Endothelial cell of umbilical vein (primary cell): ENCODE measurements around the gene RYR2. TPM values are rescaled to one million over a fixed set of nuclear protein-coding genes. Genes with fewer than 3 reads are reported as not detected.

Experiments
- BruUV-seq: library from RNA; stranded (reverse); fragments of 400-500 nt; replicated peaks from 2 replicates; lab custom pipeline; 2021; lab: Mats Ljungman, UMichigan
- CTCF ChIA-PET: fragments of 300-600, 350-600 bp; sonication (Branson Sonifier 250); formaldehyde crosslinking; loops from one replicate; lab custom pipeline; 2021; ENCODE audit warnings: antibody characterized with exemption, inconsistent platforms; lab: Charles Lee
- POLR2A ChIA-PET: fragments of 300-600, 350-600 bp; sonication (Branson Sonifier 250); formaldehyde crosslinking; loops from one replicate; lab custom pipeline; 2021; ENCODE audit warnings: antibody characterized with exemption, inconsistent platforms; lab: Charles Lee
- DNase-seq: peaks from one replicate; pipeline ENCODE4 v3.0.0-alpha.2; 2011; ENCODE audit warnings: low read depth, low spot score
- FAIRE-seq: peaks from 2 replicates; lab custom pipeline; 2011; peaks lifted over from hg19 to GRCh38; lab: Jason Lieb, UNC
- H2AFZ ChIP-seq: 2 replicates; pipeline ENCODE4 v1.6.0; 2012; ENCODE audit warnings: low read depth, low read length, control low read depth, inconsistent platforms
- H3K27ac ChIP-seq: 2 replicates; pipeline ENCODE4 v1.5.1; 2011; ENCODE audit warnings: low read depth, mild to moderate bottlenecking, control low read depth, low read length, moderate library complexity; ENCODE audit not compliant: insufficient read depth
- H3K27me3 ChIP-seq, 2 experiments: 2 replicates each; pipeline versions ENCODE4 v1.6.0 to v1.6.1; 2011; ENCODE audit warnings: low read length in 2 of 2, mixed read lengths in 1 of 2; ENCODE audit not compliant: control insufficient read depth in 2 of 2, insufficient read depth in 2 of 2
- H3K36me3 ChIP-seq, 2 experiments: 2 replicates in 1 of 2; 3 replicates in 1 of 2; pipeline ENCODE4 v1.5.1; 2011; ENCODE audit warnings: low read length in 2 of 2, mild to moderate bottlenecking in 1 of 2, moderate library complexity in 1 of 2; ENCODE audit not compliant: control insufficient read depth in 2 of 2, insufficient read depth in 2 of 2; ENCODE audit errors: extremely low read depth in 1 of 2
- H3K4me1 ChIP-seq: 3 replicates; pipeline ENCODE4 v1.5.1; 2011; ENCODE audit warnings: mild to moderate bottlenecking, low read length; ENCODE audit not compliant: control insufficient read depth, insufficient read depth; ENCODE audit errors: extremely low read depth
- H3K4me2 ChIP-seq: 2 replicates; pipeline ENCODE4 v1.6.1; 2011; ENCODE audit warnings: low read length, control low read depth, mixed read lengths; ENCODE audit not compliant: insufficient read depth
- H3K4me3 ChIP-seq, 3 experiments: fragments of 200-600 bp in 1 of 3; sonication (generic), shearing (Covaris generic) in 1 of 3; replicated peaks in 1 of 3; 2 replicates each; pipeline ENCODE4 v1.5.1; 2011 to 2016; ENCODE audit warnings: control low read depth in 3 of 3, low read length in 3 of 3, mild to moderate bottlenecking in 2 of 3, inconsistent platforms in 1 of 3, low read depth in 1 of 3, moderate library complexity in 1 of 3; ENCODE audit not compliant: insufficient read depth in 1 of 3
- H3K79me2 ChIP-seq: 2 replicates; pipeline ENCODE4 v1.6.0; 2012; ENCODE audit warnings: low read length, inconsistent platforms; ENCODE audit not compliant: control insufficient read depth, insufficient read depth
- H3K9ac ChIP-seq: replicated peaks from 2 replicates; pipeline ENCODE3; 2011; ENCODE audit warnings: low read length, control low read depth; ENCODE audit not compliant: insufficient read depth; ENCODE audit errors: extremely low read depth
- H3K9me1 ChIP-seq: replicated peaks from 3 replicates; pipeline ENCODE4 v1.6.0; 2011; ENCODE audit warnings: mild to moderate bottlenecking, low read length; ENCODE audit not compliant: control insufficient read depth, insufficient read depth; ENCODE audit errors: extremely low read depth
- H3K9me3 ChIP-seq: replicated peaks from 2 replicates; pipeline ENCODE4 v1.5.1; 2012; ENCODE audit warnings: low read length, inconsistent platforms; ENCODE audit not compliant: control insufficient read depth, insufficient read depth
- H4K20me1 ChIP-seq: replicated peaks from 2 replicates; pipeline ENCODE3; 2011; ENCODE audit warnings: mild to moderate bottlenecking, low read length; ENCODE audit not compliant: control insufficient read depth, insufficient read depth; ENCODE audit errors: extremely low read depth
- FOS ChIP-seq: IDR thresholded peaks from 2 replicates; pipeline ENCODE4 v1.6.1; 2011; ENCODE audit warnings: mild to moderate bottlenecking, low read length, moderate library complexity, borderline replicate concordance; ENCODE audit not compliant: insufficient read depth
- GATA2 ChIP-seq: IDR thresholded peaks from 2 replicates; pipeline ENCODE4 v1.7.0; 2011; ENCODE audit warnings: low read depth, mild to moderate bottlenecking, moderate library complexity, mixed read lengths, low read length; ENCODE audit not compliant: insufficient read length, insufficient read depth
- JUN ChIP-seq: IDR thresholded peaks from 2 replicates; pipeline ENCODE4 v1.6.1; 2011; ENCODE audit warnings: borderline replicate concordance, low read depth; ENCODE audit not compliant: insufficient read length, insufficient read depth
- POLR2AphosphoS5 ChIP-seq: IDR thresholded peaks from 2 replicates; pipeline ENCODE4 v1.6.1; 2012; ENCODE audit warnings: low read depth, mild to moderate bottlenecking, control low read depth, low read length, moderate library complexity; ENCODE audit not compliant: insufficient read depth
- dilution Hi-C: fragments of 300-500 bp; cut with MboI; formaldehyde crosslinking; loops from one replicate; pipeline ENCODE4 v1.15.0; 2019; ENCODE audit warnings: low sequenced_read_pairs; ENCODE audit not compliant: extremely low pct_ligation_motif_present
- intact Hi-C: fragments of 100-400 bp; cut with micrococcal nuclease; formaldehyde crosslinking; loops from one replicate; pipeline ENCODE4 v1.10.0; 2022
- polyA plus RNA-seq, 4 experiments: library from polyadenylated mRNA; depleted of rRNA in 3 of 4; stranded (reverse) in 3 of 4; unstranded in 1 of 4; fragments of >200 nt; gene quantifications; 2 replicates each; pipeline versions ENCODE4 v1.2.1 to v1.2.3, GENCODE V29; 2011 to 2012; ENCODE audit warnings: missing spikeins in 1 of 4
- total RNA-seq: library from RNA; stranded (reverse); gene quantifications from 2 replicates; pipeline ENCODE4 v1.2.3, GENCODE V29; 2021
- TF ChIP-seq, protein P1 (sequence below): IDR thresholded peaks from 2 replicates; pipeline ENCODE4 v1.6.1; 2011; ENCODE audit not compliant: insufficient read depth, insufficient read length

The RYR2 gene
- total and polyA plus RNA-seq, 2 donors (not counting 3 experiments of a cell fraction or from before 2014, with no cell fraction given): not detected

DNA sequence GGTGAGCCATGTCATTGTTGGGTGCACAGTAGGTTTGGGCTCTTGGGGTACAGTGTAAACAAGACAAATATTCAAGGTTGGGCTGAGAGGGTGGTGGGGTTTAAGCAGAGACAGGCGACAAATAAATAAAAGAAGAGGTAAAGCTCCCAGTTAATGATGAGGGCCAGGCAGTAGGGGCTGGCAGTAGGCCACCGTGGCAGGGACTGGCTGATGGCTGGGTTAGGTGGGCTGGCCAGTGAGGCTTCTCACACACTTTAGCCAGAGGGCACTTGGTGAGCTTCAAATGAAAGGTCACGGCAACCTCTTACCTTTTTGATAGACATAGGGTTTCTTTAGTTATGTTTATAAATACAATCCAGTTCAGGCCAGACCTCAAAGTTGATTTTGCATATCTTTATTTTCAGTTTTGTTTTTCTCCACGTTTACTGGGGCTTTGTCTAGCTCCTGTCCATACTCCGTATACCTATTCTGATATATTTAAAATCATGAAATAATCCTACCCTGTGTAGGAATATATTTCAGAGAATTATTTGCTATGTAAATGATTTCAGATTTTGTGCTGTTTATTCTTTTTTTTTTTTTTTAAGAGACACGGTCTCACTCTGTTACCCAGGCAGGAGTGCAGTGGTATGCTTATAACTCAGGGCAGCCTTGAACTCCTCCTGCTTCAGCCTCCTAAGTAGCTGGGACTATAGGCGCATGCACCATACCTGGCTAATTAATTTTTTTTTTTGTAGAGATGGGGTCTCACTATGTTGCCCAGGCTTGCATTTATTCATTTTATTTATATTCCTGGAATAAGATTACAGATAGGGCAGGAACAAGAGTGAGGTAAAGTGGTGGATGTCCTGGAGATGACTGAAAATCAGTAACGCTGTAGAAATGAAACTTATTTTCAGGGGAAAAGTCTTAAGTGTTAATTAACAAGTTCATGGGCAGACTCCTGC lies 122.7 kb downstream of the RYR2 start:
- intact Hi-C loops (no loop called here), dilution Hi-C loops (no loop called here)
- no peak overlapping the region for H3K4me2 ChIP-seq
- H3K27ac ChIP-seq: no peak overlapping the region
- ChIA-PET POLR2A (no interaction called here), CTCF (no interaction called here)
- H3K27me3 ChIP-seq: no peaks in the 10 kb centered on the region
- no peaks in the 10 kb centered on the region for H3K36me3 ChIP-seq
- H4K20me1 ChIP-seq: no peaks in the 10 kb centered on the region
- FAIRE-seq: no peak
- TF ChIP-seq GATA2: no peak
- TF ChIP-seq, protein P1, sequence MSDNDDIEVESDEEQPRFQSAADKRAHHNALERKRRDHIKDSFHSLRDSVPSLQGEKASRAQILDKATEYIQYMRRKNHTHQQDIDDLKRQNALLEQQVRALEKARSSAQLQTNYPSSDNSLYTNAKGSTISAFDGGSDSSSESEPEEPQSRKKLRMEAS: no peak
- H3K9ac ChIP-seq: no peak overlapping the region
- H2AFZ ChIP-seq: no peak overlapping the region
- H3K4me3 ChIP-seq: no peak overlapping the region
- no peak for DNase-seq
- no peaks in the 10 kb centered on the region for H3K9me1 ChIP-seq
- peaks cover 6% of the 10 kb centered on the region for H3K4me1 ChIP-seq
- peaks cover 1% of the 10 kb centered on the region for H3K9me3 ChIP-seq
- BruUV-seq: no TSS peak
- no peaks in the 10 kb centered on the region for H3K79me2 ChIP-seq

DNA sequence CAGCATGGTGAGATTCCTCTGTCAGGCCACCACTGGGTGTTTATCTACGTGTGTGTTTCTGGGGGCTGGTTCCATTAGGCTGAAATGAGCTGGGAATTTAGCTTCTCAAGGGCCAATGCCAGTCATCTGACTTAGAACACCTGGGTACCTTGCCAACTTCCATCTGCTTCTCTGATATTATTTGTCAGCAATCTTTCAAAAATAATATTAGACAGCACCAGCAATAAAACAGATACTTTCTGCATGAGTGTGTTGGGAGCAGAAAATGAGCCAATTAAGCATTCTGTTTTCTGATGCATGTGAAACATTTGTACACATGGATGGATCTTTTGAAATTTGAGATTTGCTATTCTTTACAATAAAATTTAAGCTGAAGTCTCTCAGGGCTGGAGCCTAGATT lies 124.1 kb downstream of the RYR2 start:
- ChIA-PET POLR2A (no interaction called here), CTCF (interaction anchor here (0.6 kb wide), 1 partner anchor 11 kb away, joined by 3 read pairs; no protein-coding TSS in a partner anchor)
- no peaks in the 10 kb centered on the region for H3K79me2 ChIP-seq
- H3K9me1 ChIP-seq: no peaks in the 10 kb centered on the region
- H3K9me3 ChIP-seq: peaks cover 1% of the 10 kb centered on the region
- intact Hi-C loops: no loop called here
- no peak for TF ChIP-seq POLR2AphosphoS5
- no peak for TF ChIP-seq JUN
- TF ChIP-seq GATA2: no peak
- TF ChIP-seq FOS: no peak
- TF ChIP-seq, protein P1: no peak
- no TSS peak for BruUV-seq
- H3K27me3 ChIP-seq: no peaks in the 10 kb centered on the region
- H3K4me2 ChIP-seq: no peak overlapping the region
- no peak overlapping the region for H3K27ac ChIP-seq
- H4K20me1 ChIP-seq: no peaks in the 10 kb centered on the region
- dilution Hi-C loops: no loop called here
- H3K4me3 ChIP-seq: no peak overlapping the region
- no peak overlapping the region for H2AFZ ChIP-seq
- peaks cover 6% of the 10 kb centered on the region for H3K4me1 ChIP-seq
- DNase-seq (no peak), FAIRE-seq (no peak)
- no peak overlapping the region for H3K9ac ChIP-seq
- no peaks in the 10 kb centered on the region for H3K36me3 ChIP-seq
